Measurements from ENCODE around the gene HOXA9. TPM values are rescaled to one million over a fixed set of nuclear protein-coding genes. Genes with fewer than 3 reads are reported as not detected.

Gene HOXA9
- total RNA-seq, 1 donor from 2014 or later, result not detected

- Histone ChIP-seq H3K27me3 (ENCODE audit: control insufficient read depth, insufficient read depth, low read length) (peaks cover 74% of the 10 kb centered on the region), H3K36me3 (ENCODE audit: control insufficient read depth, insufficient read depth, low read length) (no peaks in the 10 kb centered on the region), H3K4me3 (ENCODE audit: low read depth, low read length) (no peak overlapping the region)
- DNase-seq (ENCODE audit: low read depth) (no peak), FAIRE-seq (no peak)
- no peak for TF ChIP-seq CTCF (IDR thresholded peaks at IDR 0.05; ENCODE audit: insufficient read depth, low read length, severe bottlenecking)
Measured at GRCh38 chr7:27112955-27113949, 52.1 kb downstream of the HOXA9 start.

Other genes starting within 250 kb of the HOXA9 start
- gene HOXA1, start 69.5 kb downstream of the HOXA9 start, total RNA-seq, result 0.26 TPM in 2 replicates
- not detected in 2 replicates for gene HOXA2, start 62.9 kb downstream of the HOXA9 start, total RNA-seq
- not detected in 2 replicates for gene HOXA4, start 34.8 kb downstream of the HOXA9 start, total RNA-seq
- gene HOXA5, start 21.9 kb downstream of the HOXA9 start, total RNA-seq, result not detected in 2 replicates
- 0.53 TPM in 1 of 2 replicates, not detected in the other for gene HOXA6, start 17.8 kb downstream of the HOXA9 start, total RNA-seq
- not detected in 2 replicates for gene HOXA3, start 13.0 kb downstream of the HOXA9 start, total RNA-seq
- gene HOXA7, start 8.9 kb downstream of the HOXA9 start, total RNA-seq, result not detected in 2 replicates
- gene HOXA10, start 8.8 kb upstream of the HOXA9 start, total RNA-seq, result not detected in 2 replicates
- not detected in 2 replicates for gene HOXA11, start 19.7 kb upstream of the HOXA9 start, total RNA-seq
- under 0.01 TPM in 1 of 2 replicates, not detected in the other for gene HOXA13, start 34.6 kb upstream of the HOXA9 start, total RNA-seq
- not detected in 2 replicates for gene EVX1, start 77.3 kb upstream of the HOXA9 start, total RNA-seq

Measured in bronchial epithelial cell (primary cell).